Stomach (tissue), 9 donors: ENCODE results near the gene VEGFC. TPM values are rescaled to one million over a fixed set of nuclear protein-coding genes. Genes with fewer than 3 reads are reported as not detected.

ENCODE experiments used
- DNase-seq, 2 donors: peaks; one replicate each; pipeline versions ENCODE4 v3.0.0 to v3.0.0-alpha.2; 2013 to 2019
- H3K27ac ChIP-seq, 5 donors: fragments of 200-600 bp in 4 of 5; sonication (generic) in 4 of 5; one replicate each; pipeline ENCODE4 v1.5.1; 2013 to 2019; ENCODE audit warnings: mild to moderate bottlenecking in 1 of 5, moderate library complexity in 1 of 5
- H3K27me3 ChIP-seq, 3 donors: fragments of 200-600 bp; sonication (generic); one replicate each; pipeline ENCODE4 v1.5.1; 2017 to 2019; ENCODE audit warnings: mixed run types in 1 of 3
- H3K36me3 ChIP-seq, 4 donors: fragments of 200-600 bp; sonication (generic); 1 replicate in 3 of 4; 2 replicates in 1 of 4; pipeline ENCODE4 v1.5.1; 2016 to 2019
- H3K4me1 ChIP-seq, 4 donors: fragments of 200-600 bp; sonication (generic); one replicate each; pipeline ENCODE4 v1.5.1; 2016 to 2019
- H3K4me3 ChIP-seq, 4 donors: fragments of 200-600 bp; sonication (generic) in 3 of 4; one replicate each; pipeline ENCODE4 v1.5.1; 2016 to 2019; ENCODE audit warnings: mild to moderate bottlenecking in 1 of 4
- H3K9me3 ChIP-seq, 4 donors: fragments of 200-600 bp; sonication (generic); one replicate each; pipeline ENCODE4 v1.5.1; 2016 to 2019
- EP300 ChIP-seq: sonication (generic); formaldehyde crosslinking; IDR thresholded peaks from one replicate; pipeline ENCODE4 v1.6.1; 2017; ENCODE audit warnings: antibody characterized with exemption
- POLR2A ChIP-seq, 4 donors: fragments of 450-650 bp; IDR thresholded peaks; one replicate each; pipeline ENCODE4 v1.6.1; 2016; ENCODE audit warnings: antibody characterized with exemption in 4 of 4, control low read depth in 2 of 4, mild to moderate bottlenecking in 1 of 4, moderate library complexity in 1 of 4
- POLR2AphosphoS5 ChIP-seq, 3 donors: sonication (generic); formaldehyde crosslinking; IDR thresholded peaks; one replicate each; pipeline ENCODE4 v1.6.1; 2016; ENCODE audit warnings: antibody characterized with exemption in 3 of 3
- WGBS, 5 donors: extraction: QIAGEN DNeasy Blood & Tissue Kit in 3 of 5; methylation state at CpG; one replicate each; pipeline versions ENCODE4 v1.1.5 to v1.1.7; 2013 to 2018; 5-methylcytosine and 5-hydroxymethylcytosine counted together
- intact Hi-C: fragments of 100-400 bp; cut with DNase I; formaldehyde crosslinking; loops from one replicate; pipeline ENCODE4 v1.15.1; 2023; ENCODE audit warnings: low total_unique reads
- polyA plus RNA-seq, 3 donors: library from polyadenylated mRNA; stranded (reverse); fragments of 200-250 nt; gene quantifications; one replicate each; pipeline ENCODE4 v1.2.3, GENCODE V29; 2013
- total RNA-seq, 5 donors: library from RNA; depleted of rRNA; stranded (reverse); fragments of >200 nt; gene quantifications; one replicate each; pipeline versions ENCODE4 v1.1.0 to v1.2.3, GENCODE V29; 2014 to 2016
- TF ChIP-seq, protein P1 (sequence below), 7 experiments: fragments of 450-650 bp in 4 of 7; fragments of 200-600 bp in 3 of 7; sonication (generic) in 3 of 7; IDR thresholded peaks; one replicate each; pipeline ENCODE4 v1.5.1; 2016 to 2019; ENCODE audit warnings: antibody characterized with exemption in 7 of 7, control low read depth in 2 of 7, mild to moderate bottlenecking in 1 of 7
- donor health status: healthy with polysubstance abuse.
- donor health status: Bipolar disorder and iron deficiency.
- donor health status: healthy.

The VEGFC gene
- total and polyA plus RNA-seq, 8 donors = 0.45 to 6.4 (median 1.3) TPM; not detected in 2

DNA sequence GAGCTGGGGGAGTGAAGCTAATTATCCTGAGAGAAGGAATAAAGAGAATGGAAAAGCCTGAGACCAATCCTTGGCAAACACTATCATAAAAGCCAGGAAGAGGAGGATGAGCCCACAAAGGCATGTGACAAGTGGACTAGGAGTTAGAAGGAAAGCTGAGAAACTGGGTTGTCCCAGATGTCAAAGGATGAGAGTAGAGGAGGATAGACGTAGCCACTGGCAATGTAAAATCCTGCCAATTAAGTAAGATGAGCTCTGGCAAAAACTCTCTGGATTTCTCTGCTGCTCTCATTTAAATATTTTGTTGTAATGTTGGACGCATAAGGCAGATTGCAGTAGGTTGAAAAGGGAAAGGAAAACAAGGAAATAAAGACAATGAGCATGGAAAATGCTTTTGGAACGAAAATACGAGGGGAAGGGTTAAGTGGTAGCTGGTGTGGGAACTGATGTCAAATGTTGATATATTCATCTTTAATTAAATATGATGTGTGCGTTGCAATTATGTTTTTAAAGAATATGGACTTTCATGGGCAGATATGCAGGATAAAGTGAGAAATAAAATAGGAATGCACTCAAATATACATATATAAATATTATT lies 14.2 kb upstream of the VEGFC start:
- intact Hi-C loops = no loop called here
- no peaks in the 10 kb centered on the region for H3K4me1 ChIP-seq
- WGBS, 5 donors = 83 to 89% (median 84%) methylated on average over 5 of the region's 5 CpGs
- H3K36me3 ChIP-seq = no peaks in the 10 kb centered on the region
- H3K27ac ChIP-seq = no peak overlapping the region
- no peak overlapping the region for H3K4me3 ChIP-seq
- TF ChIP-seq EP300 (no peak), POLR2A (IDR thresholded peaks at IDR 0.05) (no peak), POLR2AphosphoS5 (IDR thresholded peaks at IDR 0.05) (no peak)
- TF ChIP-seq, protein P1, sequence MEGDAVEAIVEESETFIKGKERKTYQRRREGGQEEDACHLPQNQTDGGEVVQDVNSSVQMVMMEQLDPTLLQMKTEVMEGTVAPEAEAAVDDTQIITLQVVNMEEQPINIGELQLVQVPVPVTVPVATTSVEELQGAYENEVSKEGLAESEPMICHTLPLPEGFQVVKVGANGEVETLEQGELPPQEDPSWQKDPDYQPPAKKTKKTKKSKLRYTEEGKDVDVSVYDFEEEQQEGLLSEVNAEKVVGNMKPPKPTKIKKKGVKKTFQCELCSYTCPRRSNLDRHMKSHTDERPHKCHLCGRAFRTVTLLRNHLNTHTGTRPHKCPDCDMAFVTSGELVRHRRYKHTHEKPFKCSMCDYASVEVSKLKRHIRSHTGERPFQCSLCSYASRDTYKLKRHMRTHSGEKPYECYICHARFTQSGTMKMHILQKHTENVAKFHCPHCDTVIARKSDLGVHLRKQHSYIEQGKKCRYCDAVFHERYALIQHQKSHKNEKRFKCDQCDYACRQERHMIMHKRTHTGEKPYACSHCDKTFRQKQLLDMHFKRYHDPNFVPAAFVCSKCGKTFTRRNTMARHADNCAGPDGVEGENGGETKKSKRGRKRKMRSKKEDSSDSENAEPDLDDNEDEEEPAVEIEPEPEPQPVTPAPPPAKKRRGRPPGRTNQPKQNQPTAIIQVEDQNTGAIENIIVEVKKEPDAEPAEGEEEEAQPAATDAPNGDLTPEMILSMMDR (IDR thresholded peaks at IDR 0.05) = no peak
- no peak for DNase-seq
- H3K9me3 ChIP-seq = peaks cover 0 to 10% (median 6%) of the 10 kb centered on the region in 4 donors
- H3K27me3 ChIP-seq = no peaks in the 10 kb centered on the region

DNA sequence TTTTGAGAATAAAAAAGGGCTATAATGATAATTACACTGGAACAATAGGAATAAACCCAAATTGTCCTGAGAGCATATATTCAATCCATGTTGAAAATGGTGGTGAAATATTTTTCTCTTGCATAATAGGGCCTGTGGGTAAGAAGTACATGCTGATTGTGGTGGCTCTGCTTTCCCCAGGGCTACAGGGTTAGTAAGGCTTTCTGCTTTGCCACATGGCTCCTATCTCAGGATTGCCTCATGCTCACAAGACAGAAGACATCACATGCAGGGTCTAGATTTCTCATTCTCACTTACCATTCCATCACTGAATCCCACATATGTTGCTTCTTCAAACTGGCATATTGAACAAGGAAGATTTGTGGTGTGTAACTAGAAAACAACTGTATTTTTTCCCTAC lies 12.4 kb upstream of the VEGFC start:
- DNase-seq = no peak
- Histone ChIP-seq H3K36me3 (no peaks in the 10 kb centered on the region), H3K27ac (no peak overlapping the region), H3K27me3 (no peaks in the 10 kb centered on the region), H3K4me1 (no peaks in the 10 kb centered on the region), H3K9me3 (peaks cover 0 to 10% (median 6%) of the 10 kb centered on the region in 4 donors), H3K4me3 (no peak overlapping the region)
- TF ChIP-seq POLR2A (IDR thresholded peaks at IDR 0.05) (no peak), EP300 (no peak), POLR2AphosphoS5 (IDR thresholded peaks at IDR 0.05) (no peak)
- TF ChIP-seq, protein P1 (IDR thresholded peaks at IDR 0.05) = no peak
- intact Hi-C loops = no loop called here

DNA sequence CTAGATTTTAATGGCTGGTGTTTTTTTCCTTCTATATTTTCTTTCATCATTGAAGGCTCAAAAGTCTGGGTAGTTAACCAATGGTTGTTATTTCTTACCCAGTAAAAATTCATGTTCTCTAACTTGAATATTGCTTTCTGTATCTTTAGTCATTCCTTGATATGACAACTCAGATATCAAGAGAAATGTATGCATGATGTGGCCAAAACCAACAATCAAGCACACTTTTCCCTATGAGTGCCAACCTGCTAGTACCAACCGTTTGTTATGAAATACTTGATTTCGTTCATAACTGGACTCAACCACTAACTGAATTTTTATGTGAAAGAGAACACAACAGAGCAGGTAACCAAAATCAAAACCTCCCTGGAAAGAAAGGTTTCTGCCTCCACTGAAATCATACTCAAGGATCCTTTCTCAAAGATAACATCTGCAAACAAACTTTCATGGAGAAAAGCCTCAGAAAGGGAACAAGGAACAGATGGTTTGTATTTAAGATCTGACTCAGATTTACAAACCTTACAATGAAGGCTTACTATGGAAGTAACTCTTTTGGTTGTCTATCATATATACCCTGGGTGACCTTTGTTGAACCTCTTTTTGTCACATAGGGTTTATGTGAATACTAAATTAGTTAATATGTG lies 8.3 kb upstream of the VEGFC start:
- Histone ChIP-seq H3K4me1 (no peaks in the 10 kb centered on the region), H3K9me3 (no peaks in the 10 kb centered on the region), H3K4me3 (no peak overlapping the region), H3K36me3 (no peaks in the 10 kb centered on the region), H3K27ac (no peak overlapping the region), H3K27me3 (no peaks in the 10 kb centered on the region)
- intact Hi-C loops = no loop called here
- no peak for DNase-seq
- 0 to 44% (median 0%) methylated on average over 2 of the region's 2 CpGs for WGBS, 5 donors
- TF ChIP-seq EP300 (no peak), POLR2A (IDR thresholded peaks at IDR 0.05) (no peak), POLR2AphosphoS5 (IDR thresholded peaks at IDR 0.05) (no peak)
- TF ChIP-seq, protein P1 (IDR thresholded peaks at IDR 0.05) = no peak

DNA sequence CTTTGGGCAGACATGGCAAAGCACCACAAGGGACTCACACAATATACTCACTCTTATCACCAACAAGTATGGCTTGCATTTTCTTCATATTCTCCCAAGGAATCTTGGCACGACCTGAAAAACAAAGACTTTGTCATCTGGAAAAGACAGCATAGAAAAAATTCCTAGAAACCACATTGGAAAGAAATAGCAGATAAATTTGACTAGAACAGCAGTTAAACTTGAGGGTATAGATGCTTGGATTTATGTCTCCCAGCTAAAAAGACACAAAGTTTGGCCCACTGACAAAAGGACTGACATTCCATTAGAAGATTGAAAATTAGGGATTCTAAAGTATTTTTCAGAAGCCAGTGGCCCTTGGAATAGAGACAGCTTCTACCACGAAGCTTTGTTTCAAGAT lies 6.9 kb upstream of the VEGFC start:
- H3K27ac ChIP-seq = no peak overlapping the region
- no peaks in the 10 kb centered on the region for H3K36me3 ChIP-seq
- WGBS, 5 donors = 54 to 70% (median 62%) methylated on average over 2 of the region's 2 CpGs
- intact Hi-C loops = no loop called here
- no peaks in the 10 kb centered on the region for H3K27me3 ChIP-seq
- no peak for TF ChIP-seq EP300
- TF ChIP-seq, protein P1 (IDR thresholded peaks at IDR 0.05) = no peak
- no peak for TF ChIP-seq POLR2AphosphoS5 (IDR thresholded peaks at IDR 0.05)
- TF ChIP-seq POLR2A (IDR thresholded peaks at IDR 0.05) = no peak
- no peak for DNase-seq
- peaks cover 0 to 2% (median 0%) of the 10 kb centered on the region in 4 donors for H3K4me1 ChIP-seq
- no peaks in the 10 kb centered on the region for H3K9me3 ChIP-seq
- H3K4me3 ChIP-seq = no peak overlapping the region
